Measurements from ENCODE around the gene CALHM3. TPM values are rescaled to one million over a fixed set of nuclear protein-coding genes. Genes with fewer than 3 reads are reported as not detected.

Gene CALHM3
- total RNA-seq, 2 donors from 2014 or later, result not detected

DNA sequence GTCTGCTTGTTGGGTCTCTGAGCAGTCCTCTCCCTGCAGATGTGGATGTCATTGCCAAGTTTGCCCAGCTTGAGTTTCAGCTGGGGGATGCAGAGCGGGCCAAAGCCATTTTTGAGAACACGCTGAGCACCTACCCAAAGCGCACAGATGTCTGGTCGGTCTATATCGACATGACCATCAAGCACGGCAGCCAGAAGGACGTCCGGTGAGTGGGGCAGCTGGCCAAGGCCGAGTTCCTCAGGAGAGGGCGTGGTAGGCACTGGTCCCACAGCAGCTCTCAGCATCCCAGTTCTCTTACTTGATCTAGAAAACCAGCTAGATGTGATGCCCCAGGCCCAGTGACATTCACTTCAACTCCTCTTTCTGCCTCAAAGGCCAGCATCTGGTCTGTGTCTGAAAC is 34.6 kb downstream of the CALHM3 start:
- DNase-seq, result no peak
- Histone ChIP-seq H3K4me1 (no peaks in the 10 kb centered on the region), H3K27me3 (no peaks in the 10 kb centered on the region), H3K27ac (no peak overlapping the region), H3K36me3 (no peaks in the 10 kb centered on the region), H3K9me3 (no peaks in the 10 kb centered on the region), H3K4me3 (no peak overlapping the region), H3K9ac (ENCODE audit: low read depth in 2 of 2, low read length in 2 of 2) (no peak overlapping the region)
- TF ChIP-seq, protein P1, sequence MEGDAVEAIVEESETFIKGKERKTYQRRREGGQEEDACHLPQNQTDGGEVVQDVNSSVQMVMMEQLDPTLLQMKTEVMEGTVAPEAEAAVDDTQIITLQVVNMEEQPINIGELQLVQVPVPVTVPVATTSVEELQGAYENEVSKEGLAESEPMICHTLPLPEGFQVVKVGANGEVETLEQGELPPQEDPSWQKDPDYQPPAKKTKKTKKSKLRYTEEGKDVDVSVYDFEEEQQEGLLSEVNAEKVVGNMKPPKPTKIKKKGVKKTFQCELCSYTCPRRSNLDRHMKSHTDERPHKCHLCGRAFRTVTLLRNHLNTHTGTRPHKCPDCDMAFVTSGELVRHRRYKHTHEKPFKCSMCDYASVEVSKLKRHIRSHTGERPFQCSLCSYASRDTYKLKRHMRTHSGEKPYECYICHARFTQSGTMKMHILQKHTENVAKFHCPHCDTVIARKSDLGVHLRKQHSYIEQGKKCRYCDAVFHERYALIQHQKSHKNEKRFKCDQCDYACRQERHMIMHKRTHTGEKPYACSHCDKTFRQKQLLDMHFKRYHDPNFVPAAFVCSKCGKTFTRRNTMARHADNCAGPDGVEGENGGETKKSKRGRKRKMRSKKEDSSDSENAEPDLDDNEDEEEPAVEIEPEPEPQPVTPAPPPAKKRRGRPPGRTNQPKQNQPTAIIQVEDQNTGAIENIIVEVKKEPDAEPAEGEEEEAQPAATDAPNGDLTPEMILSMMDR (IDR thresholded peaks at IDR 0.05), result no peak
- intact Hi-C loops (cut with DNase I), result no loop called here

DNA sequence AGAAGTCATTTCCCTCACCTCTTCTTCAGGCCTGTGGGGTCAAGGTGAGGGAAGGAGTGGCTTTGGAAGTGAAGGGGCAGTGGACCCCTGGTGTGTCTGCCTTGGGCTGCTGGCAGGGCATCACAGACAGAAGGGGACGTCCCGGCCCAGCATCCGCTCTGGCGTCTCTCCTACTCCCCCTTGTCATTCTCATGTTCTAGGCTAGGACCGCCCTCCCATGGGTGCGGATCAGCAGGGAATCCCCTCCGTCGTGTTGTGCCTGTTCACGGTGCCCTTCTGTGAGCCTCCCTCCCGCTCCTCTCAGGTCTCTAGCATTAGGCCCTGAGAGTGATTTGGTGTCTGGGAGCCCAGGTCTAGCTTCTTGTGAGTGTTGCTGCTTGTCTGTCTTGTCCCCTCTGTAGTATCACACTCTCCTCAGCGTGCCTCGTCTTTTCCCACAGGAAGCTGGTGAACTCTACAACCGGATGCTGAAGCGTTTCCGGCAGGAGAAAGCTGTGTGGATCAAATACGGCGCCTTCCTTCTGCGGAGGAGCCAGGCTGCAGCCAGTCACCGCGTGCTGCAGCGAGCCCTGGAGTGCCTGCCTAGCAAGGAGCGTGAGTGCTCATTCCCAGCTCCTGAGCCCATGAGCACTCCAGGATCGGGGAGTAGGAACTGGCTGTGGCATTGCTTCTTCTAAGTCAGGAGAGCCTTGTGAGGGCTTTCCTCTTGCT is 35.4 kb downstream of the CALHM3 start:
- H3K36me3 ChIP-seq, result no peaks in the 10 kb centered on the region
- intact Hi-C loops (cut with DNase I), result no loop called here
- H3K27ac ChIP-seq, result no peak overlapping the region
- no peak overlapping the region for H3K9ac ChIP-seq (ENCODE audit: low read depth in 2 of 2, low read length in 2 of 2)
- H3K4me1 ChIP-seq, result no peaks in the 10 kb centered on the region
- H3K27me3 ChIP-seq, result no peaks in the 10 kb centered on the region
- DNase-seq, result no peak
- no peaks in the 10 kb centered on the region for H3K9me3 ChIP-seq
- TF ChIP-seq, protein P1 (IDR thresholded peaks at IDR 0.05), result no peak
- no peak overlapping the region for H3K4me3 ChIP-seq

DNA sequence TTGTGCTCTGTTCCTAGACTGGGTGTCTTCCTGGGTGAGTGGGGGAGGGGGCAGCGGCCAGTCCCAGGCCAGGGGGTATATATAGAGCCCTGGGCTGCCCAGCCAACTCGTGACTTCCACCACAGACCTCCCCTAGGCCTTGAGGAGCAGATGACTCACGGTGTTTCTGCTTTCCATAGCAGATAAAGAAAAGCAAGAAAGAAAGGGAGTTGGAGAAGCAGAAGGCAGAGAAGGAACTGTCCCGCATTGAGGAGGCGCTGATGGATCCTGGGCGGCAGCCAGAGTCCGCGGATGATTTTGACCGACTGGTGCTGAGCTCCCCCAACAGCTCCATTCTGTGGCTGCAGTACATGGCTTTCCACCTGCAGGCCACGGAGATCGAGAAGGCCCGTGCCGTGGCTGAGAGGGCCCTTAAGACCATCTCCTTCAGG is 37.0 kb downstream of the CALHM3 start:
- intact Hi-C loops (cut with DNase I), result no loop called here
- TF ChIP-seq, protein P1 (IDR thresholded peaks at IDR 0.05), result no peak
- H3K4me1 ChIP-seq, result no peaks in the 10 kb centered on the region
- no peak for DNase-seq
- no peak overlapping the region for H3K9ac ChIP-seq (ENCODE audit: low read depth in 2 of 2, low read length in 2 of 2)
- no peaks in the 10 kb centered on the region for H3K9me3 ChIP-seq
- no peak overlapping the region for H3K4me3 ChIP-seq
- H3K27ac ChIP-seq, result no peak overlapping the region
- no peaks in the 10 kb centered on the region for H3K36me3 ChIP-seq
- H3K27me3 ChIP-seq, result no peaks in the 10 kb centered on the region

DNA sequence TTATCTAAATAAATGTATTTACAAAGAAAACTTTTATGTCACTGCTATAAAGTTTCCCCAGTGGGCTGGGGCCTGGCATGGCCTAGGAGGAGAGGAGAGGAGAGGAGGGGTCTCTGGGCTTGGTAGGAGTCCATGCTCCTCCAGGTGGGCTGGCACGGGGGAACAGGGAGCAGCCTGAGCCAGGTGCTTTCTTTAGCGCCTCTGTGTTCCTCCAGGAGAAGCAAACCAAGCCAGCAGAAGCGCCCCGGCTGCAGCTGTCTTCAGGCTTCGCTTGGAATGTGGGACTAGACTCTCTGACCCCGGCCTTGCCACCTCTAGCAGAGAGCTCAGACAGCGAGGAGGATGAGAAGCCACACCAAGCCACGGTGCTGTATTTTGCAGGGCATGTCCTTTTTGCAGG is 37.4 kb downstream of the CALHM3 start:
- DNase-seq, result no peak
- no peak overlapping the region for H3K27ac ChIP-seq
- no peaks in the 10 kb centered on the region for H3K9me3 ChIP-seq
- no peak overlapping the region for H3K9ac ChIP-seq (ENCODE audit: low read depth in 2 of 2, low read length in 2 of 2)
- intact Hi-C loops (cut with DNase I), result no loop called here
- H3K4me1 ChIP-seq, result no peaks in the 10 kb centered on the region
- TF ChIP-seq, protein P1 (IDR thresholded peaks at IDR 0.05), result no peak
- H3K4me3 ChIP-seq, result no peak overlapping the region
- H3K27me3 ChIP-seq, result no peaks in the 10 kb centered on the region
- H3K36me3 ChIP-seq, result no peaks in the 10 kb centered on the region

DNA sequence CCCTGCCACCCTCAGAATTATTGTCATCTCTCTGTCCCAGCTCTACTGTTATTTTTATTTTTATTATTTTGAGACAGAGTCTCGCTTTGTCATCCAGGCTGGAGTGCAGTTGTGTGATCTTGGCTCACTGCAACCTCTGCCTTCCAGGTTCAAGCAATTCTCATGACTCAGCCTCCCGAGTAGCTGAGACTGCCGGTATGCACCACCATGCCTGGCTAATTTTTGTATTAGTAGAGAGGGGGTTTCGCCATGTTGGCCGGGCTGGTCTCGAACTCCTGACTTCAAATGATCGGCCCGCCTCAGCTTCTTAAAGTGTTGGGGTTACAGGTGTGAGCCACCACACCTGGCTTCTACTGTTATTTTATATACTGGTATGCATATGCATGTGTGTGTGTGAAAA is 37.8 kb downstream of the CALHM3 start:
- Histone ChIP-seq H3K9me3 (no peaks in the 10 kb centered on the region), H3K27ac (no peak overlapping the region), H3K27me3 (no peaks in the 10 kb centered on the region), H3K4me1 (no peaks in the 10 kb centered on the region), H3K4me3 (no peak overlapping the region), H3K9ac (ENCODE audit: low read depth in 2 of 2, low read length in 2 of 2) (no peak overlapping the region), H3K36me3 (no peaks in the 10 kb centered on the region)
- no peak for DNase-seq
- intact Hi-C loops (cut with DNase I), result no loop called here
- TF ChIP-seq, protein P1 (IDR thresholded peaks at IDR 0.05), result no peak

All from colonic mucosa (tissue), 4 donors.